Measurements from ENCODE around the gene CLEC2A.

- TF ChIP-seq POLR2A (IDR thresholded peaks at IDR 0.05), result no peak
- TF ChIP-seq CTCF (IDR thresholded peaks at IDR 0.05), result no peak
Measured at GRCh38 chr12:9902539-9903228, 29.5 kb downstream of the CLEC2A start.
